Endodermal cell (in vitro differentiated cells): Measurements from ENCODE around the gene STXBP6. TPM values are rescaled to one million over a fixed set of nuclear protein-coding genes. Genes with fewer than 3 reads are reported as not detected.

Source experiments
- DNase-seq: peaks from one replicate; pipeline ENCODE4 v3.0.0-alpha.2; 2017
- H3K27ac ChIP-seq: 2 replicates; pipeline ENCODE4 v1.5.1; 2013; ENCODE audit warnings: mild to moderate bottlenecking, low read depth, low read length, moderate library complexity
- H3K27me3 ChIP-seq: 2 replicates; pipeline ENCODE4 v1.6.1; 2013; ENCODE audit warnings: mild to moderate bottlenecking, low read length, moderate library complexity; ENCODE audit not compliant: insufficient read depth, control insufficient read depth, poor library complexity, severe bottlenecking
- H3K36me3 ChIP-seq: 2 replicates; pipeline ENCODE4 v1.7.0; 2013; ENCODE audit warnings: mild to moderate bottlenecking, low read length, moderate library complexity; ENCODE audit not compliant: control insufficient read depth, insufficient read depth
- H3K4me1 ChIP-seq: one replicate; pipeline ENCODE4 v1.7.0; 2013; ENCODE audit warnings: low read length; ENCODE audit not compliant: control insufficient read depth, insufficient read depth
- H3K4me3 ChIP-seq: 2 replicates; pipeline ENCODE4 v1.5.1; 2013; ENCODE audit warnings: mild to moderate bottlenecking, low read length, moderate library complexity
- H3K9ac ChIP-seq: 2 replicates; pipeline ENCODE4 v1.6.1; 2013; ENCODE audit warnings: mild to moderate bottlenecking, low read length, moderate library complexity; ENCODE audit not compliant: poor library complexity, severe bottlenecking; ENCODE audit errors: extremely low read depth
- H3K9me3 ChIP-seq: 2 replicates; pipeline ENCODE4 v1.6.1; 2013; ENCODE audit warnings: mild to moderate bottlenecking, low read length, moderate library complexity; ENCODE audit not compliant: control insufficient read depth
- H3K27ac Mint-ChIP-seq: 2 replicates; pipeline ENCODE4 v1.8.0; 2020; ENCODE audit warnings: mixed read lengths
- H3K27me3 Mint-ChIP-seq: 2 replicates; pipeline ENCODE4 v1.8.0; 2021; ENCODE audit warnings: mild to moderate bottlenecking, mixed read lengths; ENCODE audit not compliant: insufficient read depth
- H3K36me3 Mint-ChIP-seq: 2 replicates; pipeline ENCODE4 v1.8.0; 2020; ENCODE audit warnings: low read depth, mixed read lengths
- H3K4me1 Mint-ChIP-seq: 2 replicates; pipeline ENCODE4 v1.8.0; 2020; ENCODE audit warnings: mixed read lengths
- H3K4me3 Mint-ChIP-seq: 2 replicates; pipeline ENCODE4 v1.8.0; 2020; ENCODE audit warnings: mild to moderate bottlenecking, moderate library complexity, mixed read lengths
- H3K9me3 Mint-ChIP-seq: 2 replicates; pipeline ENCODE4 v1.8.0; 2020; ENCODE audit warnings: mild to moderate bottlenecking, mixed read lengths
- WGBS, 2 experiments: methylation state at CpG; one replicate each; pipeline versions ENCODE4 v1.1.5 to v1.1.7; 2013; ENCODE audit warnings: missing lambda C conversion rate in 2 of 2, mixed read lengths in 1 of 2; ENCODE audit not compliant: insufficient coverage in 1 of 2, insufficient read length in 1 of 2; 5-methylcytosine and 5-hydroxymethylcytosine counted together
- total RNA-seq, 2 donors: library from RNA; stranded (reverse); fragmentation: NEBNext Ultra II Directional in 1 of 2; extraction: Animal tissue kit (Norgen Biotek cat#: 25700) in 1 of 2; gene quantifications; 2 replicates in 1 of 2; 3 replicates in 1 of 2; pipeline ENCODE4 v1.2.1, GENCODE V29; 2021
- TF ChIP-seq, protein P1 (sequence below): fragments of 200-600 bp; sonication (generic); conservative IDR thresholded peaks from 2 replicates; pipeline ENCODE4 v1.5.0; 2021; ENCODE audit warnings: antibody characterized with exemption, mild to moderate bottlenecking

The STXBP6 gene
- total RNA-seq, 2 donors from 2014 or later: 0.64 to 1.5 TPM

DNA sequence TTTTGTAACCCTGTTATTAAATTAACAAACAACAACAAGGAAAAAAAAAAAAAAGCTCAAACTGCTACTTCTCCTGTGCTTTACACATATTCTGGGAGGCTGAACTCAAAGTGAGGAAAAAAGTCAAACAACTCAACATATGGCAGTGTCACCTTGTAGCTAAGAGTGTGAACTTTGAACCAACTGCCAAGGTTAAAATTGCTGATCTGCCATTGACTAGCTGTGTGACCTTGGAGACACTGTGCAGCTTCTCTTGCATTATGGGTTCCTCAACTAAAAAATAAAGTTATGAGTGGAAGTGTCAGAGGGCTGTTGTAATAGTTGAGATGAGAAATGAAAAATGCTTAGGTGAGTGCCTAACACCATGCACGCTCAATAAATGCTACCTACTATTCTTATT is 34.2 kb downstream of the STXBP6 start:
- no peak overlapping the region for H3K27ac ChIP-seq
- TF ChIP-seq, protein P1, sequence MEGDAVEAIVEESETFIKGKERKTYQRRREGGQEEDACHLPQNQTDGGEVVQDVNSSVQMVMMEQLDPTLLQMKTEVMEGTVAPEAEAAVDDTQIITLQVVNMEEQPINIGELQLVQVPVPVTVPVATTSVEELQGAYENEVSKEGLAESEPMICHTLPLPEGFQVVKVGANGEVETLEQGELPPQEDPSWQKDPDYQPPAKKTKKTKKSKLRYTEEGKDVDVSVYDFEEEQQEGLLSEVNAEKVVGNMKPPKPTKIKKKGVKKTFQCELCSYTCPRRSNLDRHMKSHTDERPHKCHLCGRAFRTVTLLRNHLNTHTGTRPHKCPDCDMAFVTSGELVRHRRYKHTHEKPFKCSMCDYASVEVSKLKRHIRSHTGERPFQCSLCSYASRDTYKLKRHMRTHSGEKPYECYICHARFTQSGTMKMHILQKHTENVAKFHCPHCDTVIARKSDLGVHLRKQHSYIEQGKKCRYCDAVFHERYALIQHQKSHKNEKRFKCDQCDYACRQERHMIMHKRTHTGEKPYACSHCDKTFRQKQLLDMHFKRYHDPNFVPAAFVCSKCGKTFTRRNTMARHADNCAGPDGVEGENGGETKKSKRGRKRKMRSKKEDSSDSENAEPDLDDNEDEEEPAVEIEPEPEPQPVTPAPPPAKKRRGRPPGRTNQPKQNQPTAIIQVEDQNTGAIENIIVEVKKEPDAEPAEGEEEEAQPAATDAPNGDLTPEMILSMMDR: no peak
- Mint-ChIP-seq H3K36me3 (no peaks in the 10 kb centered on the region), H3K27ac (no peak overlapping the region), H3K9me3 (no peaks in the 10 kb centered on the region), H3K4me3 (no peak overlapping the region), H3K4me1 (peaks cover 11% of the 10 kb centered on the region), H3K27me3 (no peaks in the 10 kb centered on the region)
- no peaks in the 10 kb centered on the region for H3K27me3 ChIP-seq
- peaks cover 4% of the 10 kb centered on the region for H3K4me1 ChIP-seq
- H3K9ac ChIP-seq: no peak overlapping the region
- DNase-seq: no peak
- no peak overlapping the region for H3K4me3 ChIP-seq
- 100% methylated on average over 1 of the region's 1 CpG for WGBS, 2 experiments
- no peaks in the 10 kb centered on the region for H3K36me3 ChIP-seq
- H3K9me3 ChIP-seq: no peaks in the 10 kb centered on the region

DNA sequence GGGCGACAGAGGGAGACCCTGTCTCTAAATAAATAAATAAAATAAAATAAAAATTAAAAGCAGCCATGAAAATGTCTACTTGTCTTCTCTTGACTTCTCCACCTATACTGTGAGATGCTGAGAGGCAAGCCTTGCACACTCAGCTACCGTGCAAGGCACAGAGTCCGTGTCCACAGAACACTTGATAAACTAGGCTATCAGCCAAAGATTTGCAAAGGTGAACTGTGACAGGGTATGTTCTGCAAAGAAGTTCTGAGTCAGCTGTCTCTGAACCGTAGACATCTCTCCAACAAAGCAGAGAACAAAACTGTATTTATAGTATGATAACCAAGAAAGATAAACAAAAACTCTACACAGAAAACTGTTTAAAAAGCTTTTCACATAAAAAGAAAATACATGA is 35.5 kb downstream of the STXBP6 start:
- Mint-ChIP-seq H3K4me1 (peaks cover 17% of the 10 kb centered on the region), H3K27ac (no peak overlapping the region), H3K9me3 (no peaks in the 10 kb centered on the region), H3K4me3 (no peak overlapping the region), H3K36me3 (no peaks in the 10 kb centered on the region), H3K27me3 (no peaks in the 10 kb centered on the region)
- H3K4me3 ChIP-seq: no peak overlapping the region
- DNase-seq: no peak
- H3K27ac ChIP-seq: no peak overlapping the region
- H3K9ac ChIP-seq: no peak overlapping the region
- TF ChIP-seq, protein P1: no peak
- peaks cover 10% of the 10 kb centered on the region for H3K4me1 ChIP-seq
- no peaks in the 10 kb centered on the region for H3K9me3 ChIP-seq
- H3K27me3 ChIP-seq: no peaks in the 10 kb centered on the region
- H3K36me3 ChIP-seq: no peaks in the 10 kb centered on the region
- WGBS, 2 experiments: 92 to 94% methylated on average over 2 of the region's 4 CpGs

DNA sequence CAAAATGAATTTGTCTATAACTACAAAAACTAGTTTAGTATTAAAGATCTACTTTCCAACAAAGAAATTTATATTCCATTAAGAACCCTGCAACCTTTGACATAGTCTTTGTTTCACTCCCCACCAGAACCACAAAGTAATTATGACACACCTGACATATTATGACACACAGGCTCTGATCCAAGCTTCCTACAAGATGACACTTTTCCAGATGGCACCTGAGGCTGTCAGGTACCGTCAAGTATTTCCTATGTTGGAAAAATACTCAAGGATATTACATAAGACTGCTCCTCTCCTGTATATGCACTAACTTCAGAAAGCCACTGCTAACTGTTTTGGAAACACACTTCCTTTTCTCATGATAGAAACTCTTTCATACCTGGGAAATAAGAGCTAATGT is 38.9 kb downstream of the STXBP6 start:
- H3K27me3 Mint-ChIP-seq: no peaks in the 10 kb centered on the region
- H3K36me3 ChIP-seq: no peaks in the 10 kb centered on the region
- H3K27me3 ChIP-seq: no peaks in the 10 kb centered on the region
- no peak overlapping the region for H3K27ac ChIP-seq
- peaks cover 8% of the 10 kb centered on the region for H3K4me1 ChIP-seq
- no peaks in the 10 kb centered on the region for H3K9me3 ChIP-seq
- H3K4me3 ChIP-seq: no peak overlapping the region
- H3K9ac ChIP-seq: no peak overlapping the region
- DNase-seq: no peak
- H3K27ac Mint-ChIP-seq: no peak overlapping the region
- TF ChIP-seq, protein P1: no peak
- 95% methylated on average over 1 of the region's 1 CpG; no CpG with 5 or more reads in 1 of the 2 experiments for WGBS, 2 experiments
- H3K9me3 Mint-ChIP-seq: no peaks in the 10 kb centered on the region
- peaks cover 12% of the 10 kb centered on the region for H3K4me1 Mint-ChIP-seq
- H3K36me3 Mint-ChIP-seq: no peaks in the 10 kb centered on the region
- H3K4me3 Mint-ChIP-seq: no peak overlapping the region
